ENCODE results near the gene TJP3.
A peak's percentile ranks its signal among the peaks of the same experiment; 100 is the strongest.

The TJP3 gene

DNA sequence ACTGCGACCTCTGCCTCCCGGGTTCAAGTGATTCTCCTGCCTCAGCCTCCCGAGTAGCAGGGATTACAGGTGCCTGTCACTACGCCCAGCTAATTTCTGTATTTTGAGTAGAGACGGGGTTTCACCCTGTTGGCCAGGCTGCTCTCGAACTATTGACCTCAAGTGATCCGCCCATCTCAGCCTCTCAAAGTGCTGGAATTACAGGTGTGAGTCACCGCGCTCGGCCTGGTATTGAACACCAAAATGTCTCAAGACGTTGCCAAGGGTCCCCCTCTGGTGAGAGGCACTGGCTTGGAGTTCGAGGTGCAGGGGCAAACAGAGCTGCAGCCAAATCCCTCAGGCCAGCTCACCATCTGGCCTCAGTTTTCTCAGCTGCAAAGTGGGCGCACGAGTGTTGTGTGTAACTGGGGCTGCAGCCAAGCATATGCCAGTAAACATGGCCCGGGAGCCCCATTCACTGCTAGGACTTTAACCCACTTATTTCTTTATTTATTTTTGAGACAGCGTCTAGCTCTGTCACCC, 8.0 kb downstream of the TJP3 start:
- no peak for DNase-seq

- no peak for DNase-seq
Observed at GRCh38 chr19:3719868-3720267, 11.7 kb downstream of the TJP3 start.

GRCh38 chr19:3720349-3720917, 12.2 kb downstream of the TJP3 start:
- no peak for DNase-seq

GRCh38 chr19:3721131-3721886, 13.1 kb downstream of the TJP3 start:
- peak; percentile 83 for DNase-seq

- no peak for DNase-seq
Observed at GRCh38 chr19:3721887-3722442, 13.8 kb downstream of the TJP3 start.

- DNase-seq, result no peak
Observed at GRCh38 chr19:3722443-3723109, 14.4 kb downstream of the TJP3 start.

GRCh38 chr19:3723110-3723488, 14.9 kb downstream of the TJP3 start:
- DNase-seq, result no peak

DNA sequence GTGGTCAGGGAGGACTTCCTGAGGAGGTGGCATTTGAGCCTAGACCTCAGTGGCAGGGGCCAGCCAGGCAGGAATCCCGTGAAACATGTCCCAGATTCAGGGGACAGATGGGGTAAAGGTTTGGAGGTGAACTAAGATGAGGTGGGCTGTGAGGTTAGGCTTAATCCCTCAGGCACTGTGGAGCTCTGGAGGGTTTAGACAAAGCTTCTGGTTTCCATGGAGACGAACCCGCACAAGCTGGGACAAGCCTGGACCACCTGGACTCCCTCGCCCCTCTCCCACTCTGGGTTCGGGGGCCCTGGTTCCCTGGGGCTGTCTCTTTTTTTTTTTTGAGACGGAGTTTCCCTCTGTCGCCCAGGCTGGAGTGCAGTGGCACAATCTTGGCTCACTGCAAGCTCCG, 15.7 kb downstream of the TJP3 start:
- DNase-seq, result no peak

- DNase-seq, result no peak
Observed at GRCh38 chr19:3725121-3725520, 16.9 kb downstream of the TJP3 start.

- DNase-seq, result no peak
Observed at GRCh38 chr19:3725640-3726310, 17.6 kb downstream of the TJP3 start.

GRCh38 chr19:3730457-3730958, 22.3 kb downstream of the TJP3 start:
- DNase-seq, result no peak

- DNase-seq, result no peak
Observed at GRCh38 chr19:3732108-3732507, 23.9 kb downstream of the TJP3 start.

DNA sequence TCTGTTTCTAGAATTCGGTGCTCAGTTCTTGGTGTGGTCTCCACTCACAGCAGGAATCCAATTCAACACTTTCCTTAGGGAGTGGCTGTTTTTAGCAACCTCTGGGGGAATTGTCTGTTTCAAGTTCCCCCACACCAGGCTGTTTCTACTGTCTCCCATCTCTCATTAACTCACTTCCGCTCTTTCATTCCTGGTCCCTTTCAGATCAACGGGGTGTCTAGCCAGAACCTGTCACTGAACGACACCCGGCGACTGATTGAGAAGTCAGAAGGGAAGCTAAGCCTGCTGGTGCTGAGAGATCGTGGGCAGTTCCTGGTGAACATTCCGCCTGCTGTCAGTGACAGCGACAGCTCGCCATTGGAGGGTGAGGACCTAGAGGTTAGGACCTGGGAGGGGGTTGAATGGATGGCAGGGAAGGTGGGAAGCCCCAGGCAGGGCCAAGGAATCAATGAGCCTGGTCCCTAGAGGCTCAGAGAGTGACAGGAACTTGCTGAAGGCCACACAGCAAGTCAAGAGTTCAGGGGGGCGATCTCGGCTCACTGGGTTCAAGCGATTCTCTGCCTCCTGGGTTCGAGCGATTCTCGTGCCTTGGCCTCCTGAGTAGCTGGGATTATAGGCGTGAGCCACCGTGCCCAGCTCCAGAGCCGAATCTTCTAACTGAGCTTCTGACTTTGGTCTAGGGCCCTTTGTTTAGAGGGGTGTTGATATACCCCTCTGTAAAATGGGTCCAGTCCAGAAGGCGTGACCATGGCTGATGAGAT, 25.5 kb downstream of the TJP3 start:
- DNase-seq, result no peak

DNA sequence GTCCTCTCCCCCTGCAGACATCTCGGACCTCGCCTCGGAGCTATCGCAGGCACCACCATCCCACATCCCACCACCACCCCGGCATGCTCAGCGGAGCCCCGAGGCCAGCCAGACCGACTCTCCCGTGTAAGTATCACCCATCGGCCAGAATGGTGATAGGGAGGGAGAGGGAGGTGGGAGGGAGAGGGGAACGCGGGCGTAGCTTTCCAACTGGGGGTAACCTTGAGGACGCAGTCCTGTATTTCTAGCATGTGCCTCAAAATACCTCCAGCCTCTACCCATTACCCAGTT, 26.1 kb downstream of the TJP3 start:
- DNase-seq, result no peak

GRCh38 chr19:3736106-3736724, 28.0 kb downstream of the TJP3 start:
- DNase-seq, result no peak

- DNase-seq, result no peak
Observed at GRCh38 chr19:3737487-3738205, 29.5 kb downstream of the TJP3 start.

- no peak for DNase-seq
Observed at GRCh38 chr19:3738477-3739220, 30.5 kb downstream of the TJP3 start.

DNA sequence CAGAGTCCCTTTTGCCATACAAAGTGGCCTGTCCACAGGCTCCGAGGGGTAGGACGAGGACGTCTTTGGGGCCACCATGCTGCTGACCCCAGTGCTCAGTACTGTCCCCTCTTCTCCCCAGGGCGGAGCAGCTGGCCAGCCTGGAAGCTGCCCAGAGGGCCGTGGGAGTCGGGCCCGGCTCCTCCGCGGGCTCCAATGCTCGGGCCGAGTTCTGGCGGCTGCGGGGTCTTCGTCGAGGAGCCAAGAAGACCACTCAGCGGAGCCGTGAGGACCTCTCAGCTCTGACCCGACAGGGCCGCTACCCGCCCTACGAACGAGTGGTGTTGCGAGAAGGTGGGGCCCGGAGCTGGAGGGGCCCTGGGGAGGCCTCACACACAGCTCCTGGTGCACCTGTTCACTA, 32.2 kb downstream of the TJP3 start:
- DNase-seq, result no peak

- DNase-seq, result no peak
Observed at GRCh38 chr19:3743486-3743885, 35.3 kb downstream of the TJP3 start.

- DNase-seq, result no peak
Observed at GRCh38 chr19:3745363-3746045, 37.3 kb downstream of the TJP3 start.

All from NCI-H226 (cell line).